ENCODE measurements around the gene RNASEL. TPM values are rescaled to one million over a fixed set of nuclear protein-coding genes. Genes with fewer than 3 reads are reported as not detected.

RNASEL gene
- polyA plus RNA-seq, 2 of the 4 experiments (the other 2 are of a cell fraction) = 1.9 to 4.1 TPM

GRCh38 chr1:182631954-182632353 is 42.9 kb upstream of the RNASEL start:
- no peak for TF ChIP-seq HOXA7 (CRISPR knock-in tag; IDR thresholded peaks at IDR 0.05)
- TF ChIP-seq ZSCAN20 (CRISPR knock-in tag; IDR thresholded peaks at IDR 0.05) = no peak
- TF ChIP-seq USF2 (IDR thresholded peaks at IDR 0.05) = no peak
- no peak for TF ChIP-seq ELK1 (IDR thresholded peaks at IDR 0.05; ENCODE audit: low read depth, low read length)
- no peak for TF ChIP-seq SMC3 (IDR thresholded peaks at IDR 0.05)
- TF ChIP-seq BHLHE40 (IDR thresholded peaks at IDR 0.05; ENCODE audit: low read depth, low read length) = no peak
- no peak for TF ChIP-seq FOXS1 (CRISPR knock-in tag; IDR thresholded peaks at IDR 0.05)
- TF ChIP-seq HOXB5 (CRISPR knock-in tag; IDR thresholded peaks at IDR 0.05) = no peak
- TF ChIP-seq MAX (IDR thresholded peaks at IDR 0.05) = no peak
- TF ChIP-seq CBX8 (IDR thresholded peaks at IDR 0.05) = no peak
- no peak for TF ChIP-seq SREBF2 (IDR thresholded peaks at IDR 0.05)
- TF ChIP-seq ZC3H11A (IDR thresholded peaks at IDR 0.05) = no peak
- TF ChIP-seq RCOR1 (IDR thresholded peaks at IDR 0.05; ENCODE audit: low read depth, low read length) = no peak
- ATAC-seq (no peak), FAIRE-seq (no peak), DNase-seq (ENCODE audit: low read depth in 1 of 2, low spot score in 1 of 2) (no peak)
- CTCF ChIA-PET = no interaction called here
- H3K4me3 ChIP-seq = no peak overlapping the region
- POLR2A ChIA-PET = no interaction called here
- no peak overlapping the region for H3K4me2 ChIP-seq
- H3K27ac ChIP-seq = no peak overlapping the region
- no peaks in the 10 kb centered on the region for H3K9me3 ChIP-seq
- WGBS (ENCODE audit: missing lambda C conversion rate) = 58% methylated on average over 1 of the region's 1 CpG
- no peaks in the 10 kb centered on the region for H3K4me1 ChIP-seq

GRCh38 chr1:182631053-182631677 is 42.1 kb upstream of the RNASEL start:
- FAIRE-seq = no peak
- Histone ChIP-seq H3K4me1 (no peaks in the 10 kb centered on the region), H3K4me3 (no peak overlapping the region), H3K9me3 (no peaks in the 10 kb centered on the region), H3K27ac (no peak overlapping the region), H3K4me2 (no peak overlapping the region)
- POLR2A ChIA-PET = no interaction called here
- TF ChIP-seq NR3C1 (IDR thresholded peaks at IDR 0.05) = no peak
- no peak for TF ChIP-seq NFE2L2 (conservative IDR thresholded peaks at IDR 0.05; ENCODE audit: low read length)
- TF ChIP-seq RNF2 (IDR thresholded peaks at IDR 0.05; ENCODE audit: borderline replicate concordance, low read depth) = no peak
- TF ChIP-seq KDM5A (IDR thresholded peaks at IDR 0.05) = no peak
- no peak for TF ChIP-seq FOXS1 (CRISPR knock-in tag; IDR thresholded peaks at IDR 0.05)
- TF ChIP-seq JUNB (IDR thresholded peaks at IDR 0.05) = no peak
- TF ChIP-seq ATOH8 (CRISPR knock-in tag; IDR thresholded peaks at IDR 0.05; ENCODE audit: low read depth) = no peak
- TF ChIP-seq MAX (IDR thresholded peaks at IDR 0.05) = no peak
- TF ChIP-seq CEBPB (IDR thresholded peaks at IDR 0.05) = no peak
- no peak for TF ChIP-seq KDM1A (IDR thresholded peaks at IDR 0.05; ENCODE audit: low read depth)
- no peak for TF ChIP-seq EP300 (IDR thresholded peaks at IDR 0.05)
- no peak for TF ChIP-seq TP53 (CRISPR knock-in tag; IDR thresholded peaks at IDR 0.05)
- no peak for ATAC-seq
- no peak for DNase-seq (ENCODE audit: low read depth in 1 of 2, low spot score in 1 of 2)
- CTCF ChIA-PET = no interaction called here

GRCh38 chr1:182630586-182630985 is 41.5 kb upstream of the RNASEL start:
- Histone ChIP-seq H3K4me3 (no peak overlapping the region), H3K4me2 (no peak overlapping the region), H3K27ac (no peak overlapping the region), H3K9me3 (no peaks in the 10 kb centered on the region), H3K4me1 (no peaks in the 10 kb centered on the region)
- POLR2A ChIA-PET = no interaction called here
- no peak for FAIRE-seq
- 18% methylated on average over 1 of the region's 1 CpG for WGBS (ENCODE audit: missing lambda C conversion rate)
- CTCF ChIA-PET = interaction anchor here (1.0 kb wide), 1 partner anchor 8 kb away, joined by 4 read pairs; no protein-coding TSS in a partner anchor
- ATAC-seq = no peak
- no peak for DNase-seq (ENCODE audit: low read depth in 1 of 2, low spot score in 1 of 2)
- TF ChIP-seq RCOR1 (IDR thresholded peaks at IDR 0.05; ENCODE audit: low read depth, low read length) (no peak), REST (IDR thresholded peaks at IDR 0.05) (no peak), ZSCAN20 (CRISPR knock-in tag; IDR thresholded peaks at IDR 0.05) (no peak), PHF8 (IDR thresholded peaks at IDR 0.05; ENCODE audit: borderline replicate concordance, low read depth) (no peak), NPAS2 (CRISPR knock-in tag; IDR thresholded peaks at IDR 0.05; ENCODE audit: borderline replicate concordance) (no peak), HOXA7 (CRISPR knock-in tag; IDR thresholded peaks at IDR 0.05) (no peak), CEBPB (IDR thresholded peaks at IDR 0.05) (no peak), PBX3 (IDR thresholded peaks at IDR 0.05) (no peak), JUN (IDR thresholded peaks at IDR 0.05) (no peak)
